Gastrocnemius medialis (tissue), 4 donors: ENCODE results near the gene CALY. TPM values are rescaled to one million over a fixed set of nuclear protein-coding genes. Genes with fewer than 3 reads are reported as not detected.

ENCODE experiments used
- ATAC-seq, 2 donors: fragments of 150-250 bp; one replicate each; pipeline ENCODE4 v1.9.1; 2016
- DNase-seq, 2 donors: peaks; one replicate each; pipeline ENCODE4 v3.0.0-alpha.2; 2019
- H3K27ac ChIP-seq, 4 donors: fragments of 200-600 bp; sonication (generic); 1 replicate in 1 of 4; 2 replicates in 3 of 4; pipeline ENCODE4 v1.5.1; 2016 to 2018; ENCODE audit warnings: mild to moderate bottlenecking in 2 of 4, moderate library complexity in 1 of 4
- H3K27me3 ChIP-seq, 3 donors: fragments of 200-600 bp; sonication (generic) in 2 of 3; 1 replicate in 1 of 3; 2 replicates in 2 of 3; pipeline versions ENCODE4 v1.5.1 to v1.6.0; 2016 to 2019; ENCODE audit warnings: mild to moderate bottlenecking in 1 of 3, moderate library complexity in 1 of 3
- H3K36me3 ChIP-seq, 2 donors: fragments of 200-600 bp; sonication (generic) in 1 of 2; one replicate each; pipeline ENCODE4 v1.5.1; 2017 to 2018
- H3K4me1 ChIP-seq, 2 donors: fragments of 200-600 bp; sonication (generic) in 1 of 2; one replicate each; pipeline ENCODE4 v1.5.1; 2016 to 2017; ENCODE audit warnings: mild to moderate bottlenecking in 2 of 2
- H3K4me3 ChIP-seq, 4 donors: fragments of 200-600 bp; sonication (generic) in 3 of 4; 1 replicate in 1 of 4; 2 replicates in 3 of 4; pipeline ENCODE4 v1.5.1; 2016 to 2019; ENCODE audit warnings: mild to moderate bottlenecking in 2 of 4
- H3K9me3 ChIP-seq, 3 donors: fragments of 200-600 bp; sonication (generic) in 2 of 3; 1 replicate in 1 of 3; 2 replicates in 2 of 3; pipeline ENCODE4 v1.5.1; 2016 to 2019
- POLR2A ChIP-seq, 2 donors: fragments of 450-650 bp; IDR thresholded peaks; one replicate each; pipeline ENCODE4 v1.6.1; 2017; ENCODE audit warnings: antibody characterized with exemption in 2 of 2, mild to moderate bottlenecking in 2 of 2, moderate library complexity in 2 of 2
- in situ Hi-C, 4 donors: fragments of 200-750 bp; cut with MboI; loops; one replicate each; pipeline versions ENCODE4 v1.15.0 to v1.8.0; 2017; ENCODE audit warnings: low sequenced_read_pairs in 4 of 4
- intact Hi-C: fragments of 100-400 bp; cut with DNase I; formaldehyde crosslinking; loops from one replicate; pipeline ENCODE4 v1.15.1; 2023; ENCODE audit warnings: low total_unique reads
- total RNA-seq, 4 donors: library from RNA; depleted of rRNA; stranded (reverse); fragments of >200 nt; gene quantifications; one replicate each; pipeline versions ENCODE4 v1.1.0 to v1.2.3, GENCODE V29; 2016
- TF ChIP-seq, protein P1 (sequence below), 5 experiments: fragments of 450-650 bp in 3 of 5; fragments of 200-600 bp in 2 of 5; sonication (generic) in 2 of 5; IDR thresholded peaks in 4 of 5; conservative IDR thresholded peaks in 1 of 5; 1 replicate in 4 of 5; 2 replicates in 1 of 5; pipeline ENCODE4 v1.5.1; 2016 to 2019; ENCODE audit warnings: antibody characterized with exemption in 5 of 5, mild to moderate bottlenecking in 3 of 5, moderate library complexity in 3 of 5

The CALY gene
- total RNA-seq, 4 donors from 2014 or later = not detected

- H3K36me3 ChIP-seq = peaks cover 0 to 75% of the 10 kb centered on the region in 2 donors
- intact Hi-C loops = no loop called here
- no peaks in the 10 kb centered on the region for H3K9me3 ChIP-seq
Measured at GRCh38 chr10:133366130-133366478, 29.4 kb upstream of the CALY start.

GRCh38 chr10:133365461-133366129, 28.9 kb upstream of the CALY start:
- intact Hi-C loops (no loop called here), in situ Hi-C loops (no loop called here)
- DNase-seq (no peak), ATAC-seq (no peak)
- Histone ChIP-seq H3K27ac (no peak overlapping the region), H3K36me3 (peaks cover 0 to 74% of the 10 kb centered on the region in 2 donors), H3K9me3 (no peaks in the 10 kb centered on the region), H3K4me1 (no peaks in the 10 kb centered on the region), H3K27me3 (no peaks in the 10 kb centered on the region), H3K4me3 (no peak overlapping the region)
- TF ChIP-seq, protein P1, sequence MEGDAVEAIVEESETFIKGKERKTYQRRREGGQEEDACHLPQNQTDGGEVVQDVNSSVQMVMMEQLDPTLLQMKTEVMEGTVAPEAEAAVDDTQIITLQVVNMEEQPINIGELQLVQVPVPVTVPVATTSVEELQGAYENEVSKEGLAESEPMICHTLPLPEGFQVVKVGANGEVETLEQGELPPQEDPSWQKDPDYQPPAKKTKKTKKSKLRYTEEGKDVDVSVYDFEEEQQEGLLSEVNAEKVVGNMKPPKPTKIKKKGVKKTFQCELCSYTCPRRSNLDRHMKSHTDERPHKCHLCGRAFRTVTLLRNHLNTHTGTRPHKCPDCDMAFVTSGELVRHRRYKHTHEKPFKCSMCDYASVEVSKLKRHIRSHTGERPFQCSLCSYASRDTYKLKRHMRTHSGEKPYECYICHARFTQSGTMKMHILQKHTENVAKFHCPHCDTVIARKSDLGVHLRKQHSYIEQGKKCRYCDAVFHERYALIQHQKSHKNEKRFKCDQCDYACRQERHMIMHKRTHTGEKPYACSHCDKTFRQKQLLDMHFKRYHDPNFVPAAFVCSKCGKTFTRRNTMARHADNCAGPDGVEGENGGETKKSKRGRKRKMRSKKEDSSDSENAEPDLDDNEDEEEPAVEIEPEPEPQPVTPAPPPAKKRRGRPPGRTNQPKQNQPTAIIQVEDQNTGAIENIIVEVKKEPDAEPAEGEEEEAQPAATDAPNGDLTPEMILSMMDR (IDR thresholded peaks at IDR 0.05 in 4 of 5, conservative IDR thresholded peaks at IDR 0.05 in 1 of 5) = no peak
- TF ChIP-seq POLR2A (IDR thresholded peaks at IDR 0.05) = no peak

More at GRCh38 chr10:133366130-133366478, 29.4 kb upstream of the CALY start:
- TF ChIP-seq POLR2A (IDR thresholded peaks at IDR 0.05) = no peak
- TF ChIP-seq, protein P1 (IDR thresholded peaks at IDR 0.05 in 4 of 5, conservative IDR thresholded peaks at IDR 0.05 in 1 of 5) = no peak
- Histone ChIP-seq H3K4me3 (no peak overlapping the region), H3K27me3 (no peaks in the 10 kb centered on the region), H3K27ac (no peak overlapping the region), H3K4me1 (no peaks in the 10 kb centered on the region)
- in situ Hi-C loops = no loop called here
- DNase-seq (no peak), ATAC-seq (no peak)

- Histone ChIP-seq H3K9me3 (no peaks in the 10 kb centered on the region), H3K36me3 (peaks cover 0 to 66% of the 10 kb centered on the region in 2 donors), H3K4me1 (no peaks in the 10 kb centered on the region), H3K4me3 (no peak overlapping the region), H3K27me3 (no peaks in the 10 kb centered on the region), H3K27ac (no peak overlapping the region)
- in situ Hi-C loops = no loop called here
- intact Hi-C loops = no loop called here
- no peak for ATAC-seq
- TF ChIP-seq POLR2A (IDR thresholded peaks at IDR 0.05) = no peak
- TF ChIP-seq, protein P1 (IDR thresholded peaks at IDR 0.05 in 4 of 5, conservative IDR thresholded peaks at IDR 0.05 in 1 of 5) = no peak
- no peak for DNase-seq
Measured at GRCh38 chr10:133364645-133365431, 28.1 kb upstream of the CALY start.

GRCh38 chr10:133362846-133363245, 26.1 kb upstream of the CALY start:
- H3K4me1 ChIP-seq = no peaks in the 10 kb centered on the region
- no peak overlapping the region for H3K27ac ChIP-seq
- no peak overlapping the region for H3K4me3 ChIP-seq
- intact Hi-C loops = no loop called here
- H3K9me3 ChIP-seq = no peaks in the 10 kb centered on the region
- TF ChIP-seq, protein P1 (IDR thresholded peaks at IDR 0.05 in 4 of 5, conservative IDR thresholded peaks at IDR 0.05 in 1 of 5) = no peak
- no peak for TF ChIP-seq POLR2A (IDR thresholded peaks at IDR 0.05)
- in situ Hi-C loops = no loop called here
- ATAC-seq (no peak), DNase-seq (no peak)
- H3K36me3 ChIP-seq = peaks cover 0 to 49% of the 10 kb centered on the region in 2 donors
- no peaks in the 10 kb centered on the region for H3K27me3 ChIP-seq
